Natural killer cell (primary cell): ENCODE results near the gene MORC1. TPM values are rescaled to one million over a fixed set of nuclear protein-coding genes. Genes with fewer than 3 reads are reported as not detected.

Experiments used
- ATAC-seq, 3 donors: fragments of 150-1000 bp in 2 of 3; fragments of 200-7000 bp in 1 of 3; cut with Tn5 transposase; 1 replicate in 1 of 3; 2 replicates in 2 of 3; pipeline ENCODE4 v1.10.0; 2021; ENCODE audit warnings: mild to moderate bottlenecking in 2 of 3, moderate library complexity in 2 of 3
- DNase-seq, 2 donors: peaks; one replicate each; pipeline versions ENCODE4 v3.0.0 to v3.0.0-alpha.2; 2013 to 2021; ENCODE audit warnings: mixed read lengths in 1 of 2
- H3K27ac ChIP-seq: one replicate; pipeline ENCODE4 v1.5.1; 2013; ENCODE audit warnings: mild to moderate bottlenecking, low read length
- H3K27me3 ChIP-seq: one replicate; pipeline ENCODE4 v1.6.1; 2013; ENCODE audit warnings: low read length; ENCODE audit not compliant: control insufficient read depth, insufficient read depth
- H3K36me3 ChIP-seq: one replicate; pipeline ENCODE4 v1.6.1; 2013; ENCODE audit warnings: low read length; ENCODE audit not compliant: control insufficient read depth, insufficient read depth
- H3K4me1 ChIP-seq: one replicate; pipeline ENCODE4 v1.6.1; 2013; ENCODE audit warnings: low read length; ENCODE audit not compliant: control insufficient read depth, insufficient read depth
- H3K4me3 ChIP-seq: one replicate; pipeline ENCODE4 v1.5.1; 2013; ENCODE audit warnings: low read length
- H3K9me3 ChIP-seq: one replicate; pipeline ENCODE4 v1.6.1; 2013; ENCODE audit warnings: low read length; ENCODE audit not compliant: control insufficient read depth, insufficient read depth
- H3K27ac Mint-ChIP-seq, 2 donors: one replicate each; pipeline ENCODE4 v1.8.0; 2022; ENCODE audit warnings: mild to moderate bottlenecking in 2 of 2, mixed read lengths in 2 of 2, moderate library complexity in 1 of 2
- H3K27me3 Mint-ChIP-seq, 2 donors: one replicate each; pipeline ENCODE4 v1.8.0; 2022; ENCODE audit warnings: low read depth in 2 of 2, mixed read lengths in 2 of 2
- H3K36me3 Mint-ChIP-seq: one replicate; pipeline ENCODE4 v1.8.0; 2022; ENCODE audit warnings: mixed read lengths
- H3K4me1 Mint-ChIP-seq, 2 donors: one replicate each; pipeline ENCODE4 v1.8.0; 2022; ENCODE audit warnings: mixed read lengths in 2 of 2
- H3K4me3 Mint-ChIP-seq: one replicate; pipeline ENCODE4 v1.8.0; 2022; ENCODE audit warnings: mild to moderate bottlenecking, moderate library complexity, mixed read lengths
- H3K9me3 Mint-ChIP-seq, 2 donors: one replicate each; pipeline ENCODE4 v1.8.0; 2022; ENCODE audit warnings: mixed read lengths in 2 of 2
- WGBS: methylation state at CpG from one replicate; pipeline ENCODE4 v1.1.7; 2013; ENCODE audit warnings: missing lambda C conversion rate; ENCODE audit not compliant: insufficient coverage; 5-methylcytosine and 5-hydroxymethylcytosine counted together
- intact Hi-C: fragments of 100-400 bp; cut with micrococcal nuclease; formaldehyde crosslinking; loops from one replicate; pipeline ENCODE4 v1.14.2; 2022
- total RNA-seq, 4 donors: library from RNA; stranded (reverse); fragments of 120-200 nt in 1 of 4; gene quantifications; one replicate each; pipeline versions ENCODE4 v1.2.3 to v1.2.4, GENCODE V29; 2013 to 2022
- TF ChIP-seq, protein P1 (sequence below): fragments of 200-600 bp; IDR thresholded peaks from one replicate; pipeline ENCODE4 v1.8.0; 2022; ENCODE audit warnings: antibody characterized with exemption

The MORC1 gene
- total RNA-seq, 3 donors from 2014 or later (not counting 1 experiment from before 2014, with no cell fraction given), result 0.12 TPM; not detected in 2

GRCh38 chr3:108983051-108983450 lies 134.9 kb downstream of the MORC1 start:
- Histone ChIP-seq H3K27me3 (no peaks in the 10 kb centered on the region), H3K9me3 (no peaks in the 10 kb centered on the region), H3K4me3 (no peak overlapping the region), H3K4me1 (no peaks in the 10 kb centered on the region), H3K27ac (no peak overlapping the region), H3K36me3 (no peaks in the 10 kb centered on the region)
- no peak for DNase-seq
- Mint-ChIP-seq H3K4me1 (no peaks in the 10 kb centered on the region), H3K9me3 (peaks cover 0 to 2% of the 10 kb centered on the region in 2 donors), H3K36me3 (no peaks in the 10 kb centered on the region), H3K27ac (no peak overlapping the region), H3K4me3 (no peak overlapping the region), H3K27me3 (no peaks in the 10 kb centered on the region)
- ATAC-seq, result no peak
- TF ChIP-seq, protein P1, sequence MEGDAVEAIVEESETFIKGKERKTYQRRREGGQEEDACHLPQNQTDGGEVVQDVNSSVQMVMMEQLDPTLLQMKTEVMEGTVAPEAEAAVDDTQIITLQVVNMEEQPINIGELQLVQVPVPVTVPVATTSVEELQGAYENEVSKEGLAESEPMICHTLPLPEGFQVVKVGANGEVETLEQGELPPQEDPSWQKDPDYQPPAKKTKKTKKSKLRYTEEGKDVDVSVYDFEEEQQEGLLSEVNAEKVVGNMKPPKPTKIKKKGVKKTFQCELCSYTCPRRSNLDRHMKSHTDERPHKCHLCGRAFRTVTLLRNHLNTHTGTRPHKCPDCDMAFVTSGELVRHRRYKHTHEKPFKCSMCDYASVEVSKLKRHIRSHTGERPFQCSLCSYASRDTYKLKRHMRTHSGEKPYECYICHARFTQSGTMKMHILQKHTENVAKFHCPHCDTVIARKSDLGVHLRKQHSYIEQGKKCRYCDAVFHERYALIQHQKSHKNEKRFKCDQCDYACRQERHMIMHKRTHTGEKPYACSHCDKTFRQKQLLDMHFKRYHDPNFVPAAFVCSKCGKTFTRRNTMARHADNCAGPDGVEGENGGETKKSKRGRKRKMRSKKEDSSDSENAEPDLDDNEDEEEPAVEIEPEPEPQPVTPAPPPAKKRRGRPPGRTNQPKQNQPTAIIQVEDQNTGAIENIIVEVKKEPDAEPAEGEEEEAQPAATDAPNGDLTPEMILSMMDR, result no peak
- intact Hi-C loops, result no loop called here
- WGBS, result 94% methylated on average over 1 of the region's 1 CpG

DNA sequence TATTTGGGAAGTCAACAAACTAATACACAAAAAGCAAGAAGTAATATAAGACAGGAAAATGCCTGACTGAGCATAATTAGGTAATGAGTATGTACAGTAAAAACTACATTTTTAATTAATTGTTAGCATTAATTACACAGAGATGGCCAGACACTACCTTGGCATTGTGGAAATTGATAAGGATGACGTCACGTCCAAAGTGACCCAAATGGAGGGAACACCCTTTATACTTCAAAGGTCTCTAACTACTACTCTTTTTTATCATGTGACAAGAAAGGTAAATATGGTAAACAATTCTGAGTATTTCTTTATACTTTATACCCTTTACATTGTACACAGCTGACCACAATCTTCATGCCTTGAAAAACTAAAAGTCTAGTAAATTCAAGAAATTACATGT lies 141.9 kb downstream of the MORC1 start:
- no peak overlapping the region for H3K4me3 Mint-ChIP-seq
- intact Hi-C loops, result no loop called here
- DNase-seq (no peak), ATAC-seq (no peak)
- H3K36me3 Mint-ChIP-seq, result no peaks in the 10 kb centered on the region
- no CpG with 5 or more reads among the region's 2 CpGs for WGBS
- H3K36me3 ChIP-seq, result no peaks in the 10 kb centered on the region
- H3K27me3 ChIP-seq, result no peaks in the 10 kb centered on the region
- no peak overlapping the region for H3K4me3 ChIP-seq
- no peaks in the 10 kb centered on the region for H3K4me1 Mint-ChIP-seq
- peaks cover 0 to 4% of the 10 kb centered on the region in 2 donors for H3K9me3 Mint-ChIP-seq
- no peaks in the 10 kb centered on the region for H3K9me3 ChIP-seq
- no peak overlapping the region for H3K27ac Mint-ChIP-seq
- no peak overlapping the region for H3K27ac ChIP-seq
- H3K27me3 Mint-ChIP-seq, result peaks cover 0 to 5% of the 10 kb centered on the region in 2 donors
- no peaks in the 10 kb centered on the region for H3K4me1 ChIP-seq
- TF ChIP-seq, protein P1, result no peak

- peaks cover 0 to 2% of the 10 kb centered on the region in 2 donors for H3K9me3 Mint-ChIP-seq
- no peaks in the 10 kb centered on the region for H3K36me3 Mint-ChIP-seq
- TF ChIP-seq, protein P1, result no peak
- intact Hi-C loops, result no loop called here
- Histone ChIP-seq H3K27me3 (no peaks in the 10 kb centered on the region), H3K4me1 (no peaks in the 10 kb centered on the region), H3K27ac (no peak overlapping the region), H3K9me3 (no peaks in the 10 kb centered on the region), H3K36me3 (no peaks in the 10 kb centered on the region), H3K4me3 (no peak overlapping the region)
- H3K4me1 Mint-ChIP-seq, result no peaks in the 10 kb centered on the region
- no peak overlapping the region for H3K27ac Mint-ChIP-seq
- no peak overlapping the region for H3K4me3 Mint-ChIP-seq
- H3K27me3 Mint-ChIP-seq, result peaks cover 0 to 5% of the 10 kb centered on the region in 2 donors
- ATAC-seq (no peak), DNase-seq (no peak)
- 88% methylated on average over 1 of the region's 1 CpG for WGBS
Observed at GRCh38 chr3:108973019-108973418, 144.9 kb downstream of the MORC1 start.

GRCh38 chr3:108972482-108972881 lies 145.5 kb downstream of the MORC1 start:
- Mint-ChIP-seq H3K9me3 (peaks cover 0 to 2% of the 10 kb centered on the region in 2 donors), H3K4me1 (no peaks in the 10 kb centered on the region), H3K27ac (no peak overlapping the region), H3K36me3 (no peaks in the 10 kb centered on the region), H3K27me3 (peaks cover 0 to 5% of the 10 kb centered on the region in 2 donors), H3K4me3 (no peak overlapping the region)
- H3K27me3 ChIP-seq, result no peaks in the 10 kb centered on the region
- intact Hi-C loops, result no loop called here
- H3K27ac ChIP-seq, result no peak overlapping the region
- H3K4me1 ChIP-seq, result no peaks in the 10 kb centered on the region
- WGBS, result no CpG with 5 or more reads among the region's 3 CpGs
- no peaks in the 10 kb centered on the region for H3K9me3 ChIP-seq
- TF ChIP-seq, protein P1, result no peak
- H3K36me3 ChIP-seq, result no peaks in the 10 kb centered on the region
- no peak overlapping the region for H3K4me3 ChIP-seq
- DNase-seq (no peak), ATAC-seq (no peak)
